Astrocyte of the cerebellum (primary cell): ENCODE measurements around the gene TBC1D30.

Source experiments
- DNase-seq: peaks from one replicate; pipeline ENCODE4 v3.0.0-alpha.2; 2011; ENCODE audit warnings: low read depth
- H3K4me3 ChIP-seq: 2 replicates; pipeline ENCODE4 v1.5.1; 2011; ENCODE audit warnings: mild to moderate bottlenecking, low read depth, low read length, moderate library complexity
- CTCF ChIP-seq: IDR thresholded peaks from 2 replicates; pipeline ENCODE4 v1.5.1; 2012; ENCODE audit warnings: low read length, low read depth, moderate library complexity, mild to moderate bottlenecking; ENCODE audit errors: missing control alignments
- in situ Hi-C: cut with HindIII; loops from 2 replicates; pipeline ENCODE4 v1.10.0; 2017; ENCODE audit warnings: low sequenced_read_pairs

TBC1D30 gene

GRCh38 chr12:64819816-64820402 is 4.5 kb upstream of the TBC1D30 start:
- in situ Hi-C loops = no loop called here
- no peak for TF ChIP-seq CTCF

GRCh38 chr12:64820593-64820992 is 3.9 kb upstream of the TBC1D30 start:
- no peak for TF ChIP-seq CTCF
- in situ Hi-C loops = no loop called here
- no peak for DNase-seq

More at GRCh38 chr12:64819816-64820402, 4.5 kb upstream of the TBC1D30 start:
- H3K4me3 ChIP-seq = no peak overlapping the region
- no peak for DNase-seq

GRCh38 chr12:64821116-64821630 is 3.3 kb upstream of the TBC1D30 start:
- no peak for TF ChIP-seq CTCF

More at GRCh38 chr12:64820593-64820992, 3.9 kb upstream of the TBC1D30 start:
- no peak overlapping the region for H3K4me3 ChIP-seq

GRCh38 chr12:64824130-64824499 is 332 bp upstream of the TBC1D30 start:
- in situ Hi-C loops = no loop called here
- TF ChIP-seq CTCF = no peak
- H3K4me3 ChIP-seq = peak overlapping the region; percentile 39
- DNase-seq = no peak

More at GRCh38 chr12:64821116-64821630, 3.3 kb upstream of the TBC1D30 start:
- no peak overlapping the region for H3K4me3 ChIP-seq
- no peak for DNase-seq
- in situ Hi-C loops = no loop called here

- no peak overlapping the region for H3K4me3 ChIP-seq
- in situ Hi-C loops = no loop called here
- no peak for TF ChIP-seq CTCF
- DNase-seq = no peak
Observed at GRCh38 chr12:64825143-64826021, 935 bp downstream of the TBC1D30 start.

- TF ChIP-seq CTCF = no peak
- DNase-seq = peak; percentile 60
- H3K4me3 ChIP-seq = no peak overlapping the region
- in situ Hi-C loops = no loop called here
Observed at GRCh38 chr12:64826234-64826633, 1.8 kb downstream of the TBC1D30 start.
